Activated CD4-positive, alpha-beta T cell treated with anti-CD3 and anti-CD28 coated beads, Interleukin-2, Interleukin-4, amounts not matched to agents 100 ng/mL and 50 ng/mL, durations not matched to agents 16 hours and 8 hours (primary cell): ENCODE results near the gene TMEM255A.
"Not testable (repeated sequence)": the region's sequence is repeated elsewhere in the genome, so short reads cannot be mapped to it uniquely, and the experiment has no call there.

Experiments
- DNase-seq: peaks from one replicate; pipeline ENCODE4 v3.0.0-alpha.2; 2020; ENCODE audit warnings: low spot score

The TMEM255A gene

GRCh38 chrX:120310861-120311726, at the start of gene TMEM255A:
TMEM255A (minus strand) TSS chrX:120311461; CDS start chrX:120311309, 152 bp downstream.
- DNase-seq: no peak

- DNase-seq: no peak
Observed at GRCh38 chrX:120358737-120359456, 47.6 kb upstream of the TMEM255A start.

GRCh38 chrX:120357186-120357585, 45.9 kb upstream of the TMEM255A start:
- no peak for DNase-seq

GRCh38 chrX:120356084-120356483, 44.8 kb upstream of the TMEM255A start:
- DNase-seq: no peak

GRCh38 chrX:120350450-120351138, 39.3 kb upstream of the TMEM255A start:
- DNase-seq: no peak

- DNase-seq: not testable (repeated sequence)
Observed at GRCh38 chrX:120344566-120344965, 33.3 kb upstream of the TMEM255A start.

- DNase-seq: no peak
Observed at GRCh38 chrX:120336899-120337298, 25.6 kb upstream of the TMEM255A start.

- DNase-seq: no peak
Observed at GRCh38 chrX:120335289-120335688, 24.0 kb upstream of the TMEM255A start.

- no peak for DNase-seq
Observed at GRCh38 chrX:120334603-120335002, 23.3 kb upstream of the TMEM255A start.

- no peak for DNase-seq
Observed at GRCh38 chrX:120334151-120334550, 22.9 kb upstream of the TMEM255A start.

- no peak for DNase-seq
Observed at GRCh38 chrX:120332394-120332793, 21.1 kb upstream of the TMEM255A start.

GRCh38 chrX:120331116-120331515, 19.9 kb upstream of the TMEM255A start:
- no peak for DNase-seq

- DNase-seq: no peak
Observed at GRCh38 chrX:120321520-120322281, 10.4 kb upstream of the TMEM255A start.

GRCh38 chrX:120318411-120318810, 7.2 kb upstream of the TMEM255A start:
- no peak for DNase-seq

- no peak for DNase-seq
Observed at GRCh38 chrX:120316587-120317283, 5.5 kb upstream of the TMEM255A start.

- no peak for DNase-seq
Observed at GRCh38 chrX:120315776-120316175, 4.5 kb upstream of the TMEM255A start.

- DNase-seq: no peak
Observed at GRCh38 chrX:120311727-120312063, 434 bp upstream of the TMEM255A start.

- DNase-seq: no peak
Observed at GRCh38 chrX:120309873-120310705, 1.2 kb downstream of the TMEM255A start.

- peak; percentile 69 for DNase-seq
Observed at GRCh38 chrX:120308959-120309872, 2.0 kb downstream of the TMEM255A start.
